NCI-H2196 (cell line): ENCODE results near the gene ZNF275.
"Not testable (repeated sequence)": the region's sequence is repeated elsewhere in the genome, so short reads cannot be mapped to it uniquely, and the experiment has no call there.

Experiments
- DNase-seq: peaks from one replicate; lab custom pipeline; 2025; ENCODE audit not compliant: unreplicated experiment; lab: John Stamatoyannopoulos, UW

ZNF275 gene

DNA sequence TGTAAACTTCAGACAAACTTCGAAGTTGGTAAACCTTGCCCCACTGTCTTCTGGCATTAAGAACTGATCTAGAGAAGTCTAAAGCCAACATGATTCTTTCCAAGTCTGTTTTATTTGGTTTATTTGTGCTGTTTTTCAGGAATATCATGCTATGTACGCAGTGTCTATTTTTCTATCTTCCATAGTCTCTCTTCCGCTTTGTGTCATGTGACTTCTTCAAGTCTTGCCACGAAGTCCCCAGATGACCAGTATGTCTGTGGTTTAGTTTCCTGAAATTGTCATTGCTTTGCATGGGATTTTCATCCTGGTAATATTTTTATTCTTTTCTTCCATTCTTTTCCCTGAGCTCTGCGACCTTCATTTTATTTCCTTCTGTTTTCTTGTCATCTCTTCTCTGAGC is 52.1 kb downstream of the ZNF275 start:
- DNase-seq = no peak

DNA sequence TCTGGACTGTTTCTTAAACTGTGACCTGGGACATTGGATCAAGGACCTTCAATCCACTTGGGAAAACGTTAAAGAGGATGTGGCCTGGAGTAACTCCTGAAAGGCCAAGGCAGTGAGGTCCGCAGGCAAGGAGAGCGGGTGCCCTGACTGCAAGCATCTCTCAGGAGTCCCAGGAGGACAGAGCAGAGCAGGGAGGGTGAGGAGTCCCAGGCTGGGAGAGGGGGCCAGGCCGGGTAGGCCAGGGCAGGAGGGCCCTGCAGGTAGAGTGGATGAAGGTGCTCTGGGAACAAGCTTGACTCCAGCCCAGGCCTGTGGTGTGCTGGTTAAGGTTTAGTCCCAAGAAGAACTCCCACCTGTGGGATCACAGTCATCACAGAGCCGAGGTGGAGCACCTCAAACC is 53.4 kb downstream of the ZNF275 start:
- no peak for DNase-seq

DNA sequence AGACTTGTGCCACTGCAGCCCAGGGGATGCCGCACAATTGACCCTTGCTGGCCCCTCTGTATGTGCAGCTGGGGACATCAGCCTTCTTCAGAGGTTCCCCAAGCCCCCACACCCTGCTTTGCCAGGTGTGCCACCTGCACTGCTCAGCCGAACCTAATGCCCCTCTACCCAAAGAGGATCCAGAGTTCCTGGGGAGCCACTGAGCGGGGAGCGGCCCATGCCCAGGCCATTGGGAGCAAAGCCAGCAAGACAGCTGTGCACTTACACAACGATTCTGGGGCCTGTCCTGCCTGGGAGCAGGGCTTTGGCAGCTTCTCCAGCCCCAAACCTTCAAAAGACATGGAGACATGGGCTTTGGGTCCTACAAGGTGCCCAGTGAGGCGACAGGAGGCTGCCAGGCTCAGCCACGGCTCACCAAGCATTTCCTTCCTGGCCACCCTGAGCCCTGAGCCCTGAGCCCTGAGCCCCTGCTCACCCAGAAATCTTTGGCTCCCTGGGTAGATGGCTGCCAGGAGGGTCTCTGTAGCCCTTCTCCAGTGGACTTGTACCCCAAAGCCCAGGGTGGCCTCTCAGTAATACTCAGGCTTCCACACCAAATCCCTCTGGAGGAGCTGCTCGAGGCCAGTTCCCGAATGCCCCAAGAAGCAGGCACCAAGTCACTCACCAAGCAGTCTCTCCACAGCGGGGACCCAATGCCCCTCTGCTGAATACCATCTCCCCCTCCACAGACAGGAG is 54.2 kb downstream of the ZNF275 start:
- DNase-seq = no peak

DNA sequence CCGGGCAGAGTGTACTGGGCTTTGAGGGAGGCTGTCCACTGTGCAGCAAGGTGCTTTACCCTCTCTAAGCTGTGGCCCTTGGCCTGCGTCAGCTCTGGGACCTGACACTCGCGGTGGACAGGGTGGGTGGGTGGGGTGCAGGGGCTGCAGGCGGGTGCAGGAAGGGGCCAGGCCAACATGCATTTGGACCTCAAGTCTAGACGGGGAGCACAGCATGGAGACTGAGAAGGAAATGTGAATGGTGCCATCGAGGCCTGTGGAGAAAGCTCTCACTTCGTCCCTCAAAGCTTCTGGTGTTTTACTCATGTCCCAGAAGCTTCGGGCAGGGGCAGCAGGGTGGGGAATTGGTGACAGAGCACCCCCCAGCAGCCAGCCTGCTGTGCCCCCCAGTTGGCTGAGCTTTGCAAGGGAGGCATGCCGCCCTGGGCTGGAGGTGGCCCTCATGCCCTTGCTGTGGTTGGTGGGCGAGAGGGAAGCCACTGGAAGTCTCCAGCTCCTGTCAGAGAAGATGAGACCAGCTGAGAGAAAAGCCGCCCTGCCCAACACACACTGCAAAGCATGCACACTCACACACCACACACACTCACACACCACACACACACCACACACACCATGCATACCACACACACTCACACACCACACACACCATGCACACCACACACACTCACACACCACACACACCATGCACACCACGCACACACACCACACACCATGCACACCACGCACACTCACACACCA is 54.9 kb downstream of the ZNF275 start:
- DNase-seq = no peak

DNA sequence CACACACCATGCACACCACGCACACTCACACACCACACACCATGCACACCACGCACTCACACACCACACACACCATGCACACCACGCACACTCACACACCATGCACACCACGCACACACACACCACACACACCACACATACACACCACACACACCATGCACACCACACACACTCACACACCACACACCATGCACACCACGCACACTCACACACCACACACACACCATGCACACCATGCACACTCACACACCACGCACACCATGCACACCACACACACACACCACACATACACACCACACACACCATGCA is 55.5 kb downstream of the ZNF275 start:
- DNase-seq = not testable (repeated sequence)

DNA sequence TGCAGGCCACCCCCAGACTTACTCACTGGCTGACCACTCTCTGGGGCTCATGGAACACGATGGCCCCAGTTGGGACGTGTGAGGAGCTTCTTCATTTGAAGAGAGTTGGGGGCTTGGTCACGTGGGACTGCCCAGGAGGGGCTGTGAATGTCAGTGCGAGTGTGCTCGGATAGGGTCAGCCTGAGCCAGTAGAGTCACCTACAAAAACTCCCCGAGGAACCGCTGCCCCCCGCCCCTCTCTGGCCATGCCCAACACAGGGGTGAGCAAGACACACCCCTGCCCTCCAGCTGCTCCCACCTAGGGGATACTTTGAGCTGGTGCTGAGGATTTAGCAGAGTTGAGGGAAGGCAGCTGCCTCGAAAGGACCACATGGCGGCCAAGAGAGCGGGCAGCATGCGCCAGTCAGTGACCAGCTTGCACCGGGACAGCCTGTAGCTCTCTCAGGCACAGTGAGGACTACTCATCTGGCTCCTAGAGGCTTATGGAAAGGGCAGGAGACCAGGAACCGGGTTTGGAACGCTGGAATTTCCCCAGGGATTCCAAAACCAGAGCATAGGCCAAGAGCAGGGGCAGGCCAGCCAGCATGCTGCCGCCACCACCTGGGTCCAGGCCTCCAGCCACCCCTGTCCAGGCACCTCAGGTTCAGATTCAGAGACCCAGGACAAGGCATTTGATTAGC is 58.8 kb downstream of the ZNF275 start:
- DNase-seq = no peak

DNA sequence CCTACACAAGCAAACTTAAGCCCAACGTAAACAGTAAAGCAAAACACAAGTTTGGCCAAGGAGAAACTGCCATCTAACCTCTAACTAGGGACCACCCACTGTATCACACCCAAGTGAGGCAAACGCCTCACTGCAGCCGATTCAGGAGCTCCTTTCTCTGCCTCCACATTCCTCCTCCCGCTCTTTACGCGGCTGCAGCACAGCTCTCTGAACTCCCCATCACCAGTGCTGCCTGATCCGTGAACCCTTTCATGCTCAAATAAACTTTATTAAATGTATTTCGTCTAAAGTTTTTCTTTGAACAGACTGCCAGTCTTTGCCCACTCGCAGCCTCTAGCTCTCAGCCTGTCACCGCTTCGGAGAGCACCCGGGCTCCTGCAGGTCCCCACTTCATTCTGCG is 60.7 kb downstream of the ZNF275 start:
- no peak for DNase-seq

DNA sequence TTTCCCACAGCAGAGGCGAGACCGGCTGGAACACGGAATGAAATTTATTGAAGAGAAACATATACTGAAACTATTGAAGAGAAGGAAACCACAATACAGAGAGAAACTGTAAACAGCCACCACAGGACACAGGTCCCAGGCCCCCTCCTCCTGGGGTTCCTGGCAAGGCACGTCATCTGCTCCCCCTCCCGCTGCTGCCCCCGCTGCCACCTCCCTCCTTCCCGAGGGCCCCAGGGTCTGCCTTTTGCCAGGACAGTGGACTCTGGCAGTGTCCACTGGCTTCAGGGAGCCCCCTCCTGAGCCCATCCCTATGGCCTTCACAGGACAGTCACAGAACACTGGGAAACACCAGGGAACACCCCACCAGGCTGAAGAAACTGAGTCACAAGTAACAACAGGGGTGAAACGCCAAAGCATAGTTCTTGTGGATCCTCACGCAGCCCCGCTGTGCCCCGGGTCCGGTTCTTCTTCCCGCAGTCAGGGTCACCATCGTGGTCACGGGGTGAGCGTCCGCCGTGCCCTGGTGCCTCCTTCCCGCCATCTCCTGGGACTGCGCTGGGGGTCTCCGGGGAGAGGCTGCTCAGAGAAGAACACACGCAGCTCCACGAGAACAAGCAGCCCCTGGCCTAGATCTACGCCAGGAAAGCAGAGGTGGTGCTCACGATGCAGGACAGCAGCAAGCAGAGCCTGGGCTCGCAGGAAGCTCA is 61.8 kb downstream of the ZNF275 start:
- DNase-seq = no peak

DNA sequence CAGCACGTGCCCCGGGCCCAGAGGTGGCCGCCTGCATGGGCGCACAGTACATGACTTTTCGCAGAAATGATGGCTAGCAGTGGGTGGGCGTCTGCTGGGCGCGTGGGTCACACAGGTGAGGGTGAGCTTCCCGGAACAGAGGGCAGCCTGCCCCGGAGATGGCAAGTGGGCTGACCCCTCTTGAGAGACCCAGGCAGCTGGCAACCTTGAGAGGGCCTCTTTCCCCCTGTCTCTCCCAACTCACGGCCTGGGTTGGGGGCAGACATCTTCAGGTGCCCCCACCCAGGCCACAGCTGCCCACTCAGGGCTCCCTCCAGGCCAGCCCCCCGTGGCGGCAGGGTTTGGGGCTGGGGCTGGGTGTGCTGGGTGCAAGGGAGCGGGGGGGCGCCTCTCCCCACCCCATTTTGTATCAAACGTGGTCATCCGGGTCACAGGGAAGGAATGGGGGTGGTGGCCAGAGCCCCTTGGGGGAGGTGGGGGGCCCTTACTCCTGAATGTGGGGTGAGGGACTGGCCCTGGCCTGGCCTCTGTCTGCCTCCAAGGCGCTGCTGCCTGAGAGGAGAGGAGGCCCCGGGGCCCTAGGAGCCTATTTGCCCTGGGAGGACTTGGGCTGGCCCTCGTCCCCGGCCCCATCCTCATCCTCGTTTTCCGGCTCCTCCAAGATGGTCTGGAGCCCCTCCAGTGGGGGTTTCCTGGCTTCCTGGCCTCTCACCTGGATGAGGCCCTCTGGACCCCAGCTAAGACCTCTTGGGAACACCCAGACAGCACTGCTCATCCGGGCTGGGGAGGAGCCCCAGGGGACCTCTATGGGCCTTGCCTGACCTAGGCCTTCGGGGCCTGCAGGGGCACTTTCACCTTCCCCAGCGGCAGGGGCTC is 62.6 kb downstream of the ZNF275 start:
- DNase-seq = no peak

DNA sequence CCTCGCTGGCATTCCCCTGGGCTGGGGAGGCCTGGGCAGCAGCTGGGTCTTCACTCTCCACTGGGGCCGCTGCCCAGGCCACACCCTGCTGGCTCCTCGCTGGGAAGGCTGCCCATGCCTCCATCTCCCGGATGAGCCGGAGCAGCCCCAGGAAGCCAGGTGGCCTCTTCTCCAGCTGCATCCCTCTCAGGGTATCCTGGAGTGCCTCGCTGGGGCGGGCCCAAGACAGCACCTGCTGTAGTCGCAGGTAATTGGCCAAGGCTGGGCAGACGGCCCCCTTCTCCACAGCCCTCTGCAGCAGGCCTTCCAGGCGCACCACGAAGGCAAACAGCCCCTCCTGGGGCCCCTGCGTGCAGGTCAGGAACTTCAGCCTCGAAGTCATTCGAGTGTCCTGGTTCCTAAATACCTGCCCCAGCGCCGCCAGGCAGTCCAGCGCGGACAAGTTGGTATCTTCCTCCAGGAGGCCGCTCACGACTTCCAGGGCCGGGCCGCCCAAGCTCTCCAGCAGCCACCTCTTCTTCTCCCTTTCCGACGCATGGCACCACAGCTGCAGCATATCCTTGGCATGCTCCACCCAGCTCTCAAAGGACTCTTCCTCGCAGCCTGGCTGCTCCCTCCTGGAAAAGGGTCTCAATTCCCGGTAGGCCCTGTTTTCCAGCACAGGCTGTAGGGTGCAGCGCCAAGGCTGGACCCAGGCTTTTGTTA is 63.5 kb downstream of the ZNF275 start:
- peak; percentile 41 for DNase-seq

DNA sequence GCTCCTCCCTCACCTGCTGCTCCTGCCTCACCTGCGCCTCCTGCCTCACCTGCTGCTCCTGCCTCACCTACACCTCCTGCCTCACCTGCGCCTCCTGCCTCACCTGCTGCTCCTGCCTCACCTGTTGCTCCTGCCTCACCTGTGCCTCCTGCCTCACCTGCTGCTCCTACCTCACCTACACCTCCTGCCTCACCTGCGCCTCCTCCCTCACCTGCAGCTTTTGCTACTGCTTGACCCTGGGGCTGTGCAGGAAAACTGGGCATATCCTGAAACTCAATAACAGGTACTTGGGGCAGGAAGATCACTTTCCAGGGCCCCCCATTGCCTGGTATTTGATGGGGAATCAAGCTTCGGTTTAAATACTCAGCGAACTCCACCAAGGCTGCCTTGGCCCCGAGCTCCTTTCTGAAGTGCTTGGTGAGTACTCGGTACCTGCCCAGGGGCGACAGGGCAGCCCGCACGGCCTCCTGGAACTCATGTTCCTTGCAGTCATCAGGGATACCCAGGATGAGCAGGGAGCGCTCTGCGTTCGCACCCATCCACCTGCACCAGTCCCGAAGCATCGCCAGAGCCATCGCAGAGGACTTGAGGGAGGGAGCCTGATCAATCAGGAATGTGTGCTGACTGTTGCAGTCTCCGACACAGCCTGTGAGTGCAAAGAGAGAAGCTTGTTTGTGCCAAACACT is 64.5 kb downstream of the ZNF275 start:
- DNase-seq = no peak

DNA sequence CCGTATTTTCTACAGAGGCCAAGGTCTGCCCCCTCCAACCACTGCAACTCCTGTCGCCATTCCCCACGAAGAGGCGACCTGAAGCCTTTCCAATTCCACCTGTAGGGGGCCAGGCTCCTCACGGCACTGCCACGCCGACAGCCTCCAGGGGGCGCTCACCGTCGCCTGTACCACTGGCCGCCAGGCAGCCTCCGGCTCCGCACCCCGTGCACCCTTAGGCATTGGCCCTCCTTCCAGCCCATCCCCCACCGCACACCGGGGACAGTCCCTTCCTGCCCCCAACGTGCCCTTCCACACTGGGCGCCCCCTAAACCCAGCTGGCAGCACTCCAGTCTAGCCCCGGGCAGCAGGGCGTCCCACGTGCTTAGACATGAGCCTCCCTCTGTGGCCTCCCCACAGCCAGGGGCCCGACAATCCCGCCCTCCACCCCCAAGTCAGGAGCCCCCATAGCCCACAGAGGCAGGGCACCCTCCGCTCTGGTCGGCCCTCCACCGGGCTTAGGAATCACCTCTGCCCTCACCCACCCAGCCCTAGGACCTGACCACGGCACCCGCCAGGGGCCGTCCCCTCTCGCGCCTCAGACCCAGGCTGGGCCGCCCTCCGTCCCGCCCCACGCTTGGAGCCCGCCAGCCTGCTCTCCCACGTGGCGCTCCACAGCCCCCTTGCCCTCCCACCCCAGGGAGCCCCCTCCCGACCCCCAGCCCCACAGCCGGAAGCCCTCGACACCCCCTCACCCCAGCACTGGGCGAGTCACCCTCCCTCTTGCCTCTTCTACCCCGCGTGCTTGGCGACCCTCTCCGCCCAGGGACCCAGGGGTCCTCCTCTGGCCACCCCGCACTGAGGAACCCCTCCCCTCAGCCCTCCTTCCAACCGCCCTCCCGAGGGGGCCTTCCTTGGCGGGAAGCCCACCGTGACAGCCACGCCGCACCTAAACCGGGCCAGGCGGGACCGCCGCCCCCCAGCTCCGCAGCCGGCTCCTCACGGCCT is 66.5 kb downstream of the ZNF275 start:
- no peak for DNase-seq

DNA sequence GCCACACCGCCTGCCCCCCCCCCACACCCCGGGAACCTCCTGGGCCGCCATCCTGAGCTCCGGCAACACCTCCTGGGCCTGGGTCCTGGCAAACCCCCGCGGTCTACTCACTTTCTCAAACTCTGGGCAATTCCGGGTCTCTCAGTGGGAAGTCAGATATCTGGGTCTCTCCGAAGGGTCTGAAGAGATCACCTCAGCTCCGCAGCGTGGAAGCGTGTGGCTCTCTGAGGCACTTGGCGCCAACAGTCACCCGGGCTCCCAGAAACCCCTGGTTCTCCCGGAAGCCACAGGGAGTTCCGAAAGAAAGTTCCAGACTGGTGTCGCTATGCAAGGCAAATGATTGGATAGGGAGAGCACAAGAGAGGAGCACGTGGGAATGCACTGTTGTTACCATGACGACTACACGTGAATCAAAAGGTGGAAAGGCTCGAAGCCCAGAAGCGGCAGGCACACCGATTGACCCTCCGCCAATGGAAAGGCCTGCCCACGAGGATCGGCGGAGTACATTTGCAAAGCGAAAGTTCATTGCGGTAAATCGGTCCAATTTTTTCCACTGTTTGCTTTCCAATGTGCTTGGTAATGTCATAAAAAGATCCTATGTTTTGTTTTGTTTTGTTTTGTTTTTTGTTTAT is 67.3 kb downstream of the ZNF275 start, which contains the start of gene PNMA6E:
PNMA6E (minus strand) TSS at position 218 of the 632 bp plus-strand sequence. CDS start 2,501 bp downstream, outside the sequence.
- no peak for DNase-seq
